ENCODE results near the gene MMP12. TPM values are rescaled to one million over a fixed set of nuclear protein-coding genes. Genes with fewer than 3 reads are reported as not detected.

MMP12 gene
- polyA plus RNA-seq, 1 of the 3 experiments (the other 2 are of a cell fraction): 2.0 TPM

- TF ChIP-seq, protein P1, sequence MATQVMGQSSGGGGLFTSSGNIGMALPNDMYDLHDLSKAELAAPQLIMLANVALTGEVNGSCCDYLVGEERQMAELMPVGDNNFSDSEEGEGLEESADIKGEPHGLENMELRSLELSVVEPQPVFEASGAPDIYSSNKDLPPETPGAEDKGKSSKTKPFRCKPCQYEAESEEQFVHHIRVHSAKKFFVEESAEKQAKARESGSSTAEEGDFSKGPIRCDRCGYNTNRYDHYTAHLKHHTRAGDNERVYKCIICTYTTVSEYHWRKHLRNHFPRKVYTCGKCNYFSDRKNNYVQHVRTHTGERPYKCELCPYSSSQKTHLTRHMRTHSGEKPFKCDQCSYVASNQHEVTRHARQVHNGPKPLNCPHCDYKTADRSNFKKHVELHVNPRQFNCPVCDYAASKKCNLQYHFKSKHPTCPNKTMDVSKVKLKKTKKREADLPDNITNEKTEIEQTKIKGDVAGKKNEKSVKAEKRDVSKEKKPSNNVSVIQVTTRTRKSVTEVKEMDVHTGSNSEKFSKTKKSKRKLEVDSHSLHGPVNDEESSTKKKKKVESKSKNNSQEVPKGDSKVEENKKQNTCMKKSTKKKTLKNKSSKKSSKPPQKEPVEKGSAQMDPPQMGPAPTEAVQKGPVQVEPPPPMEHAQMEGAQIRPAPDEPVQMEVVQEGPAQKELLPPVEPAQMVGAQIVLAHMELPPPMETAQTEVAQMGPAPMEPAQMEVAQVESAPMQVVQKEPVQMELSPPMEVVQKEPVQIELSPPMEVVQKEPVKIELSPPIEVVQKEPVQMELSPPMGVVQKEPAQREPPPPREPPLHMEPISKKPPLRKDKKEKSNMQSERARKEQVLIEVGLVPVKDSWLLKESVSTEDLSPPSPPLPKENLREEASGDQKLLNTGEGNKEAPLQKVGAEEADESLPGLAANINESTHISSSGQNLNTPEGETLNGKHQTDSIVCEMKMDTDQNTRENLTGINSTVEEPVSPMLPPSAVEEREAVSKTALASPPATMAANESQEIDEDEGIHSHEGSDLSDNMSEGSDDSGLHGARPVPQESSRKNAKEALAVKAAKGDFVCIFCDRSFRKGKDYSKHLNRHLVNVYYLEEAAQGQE (IDR thresholded peaks at IDR 0.05; ENCODE audit: low read depth, low read length): no peak
- TF ChIP-seq, protein P2, sequence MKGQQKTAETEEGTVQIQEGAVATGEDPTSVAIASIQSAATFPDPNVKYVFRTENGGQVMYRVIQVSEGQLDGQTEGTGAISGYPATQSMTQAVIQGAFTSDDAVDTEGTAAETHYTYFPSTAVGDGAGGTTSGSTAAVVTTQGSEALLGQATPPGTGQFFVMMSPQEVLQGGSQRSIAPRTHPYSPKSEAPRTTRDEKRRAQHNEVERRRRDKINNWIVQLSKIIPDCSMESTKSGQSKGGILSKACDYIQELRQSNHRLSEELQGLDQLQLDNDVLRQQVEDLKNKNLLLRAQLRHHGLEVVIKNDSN (IDR thresholded peaks at IDR 0.05; ENCODE audit: borderline replicate concordance, low read depth): no peak
- TF ChIP-seq TAF1 (IDR thresholded peaks at IDR 0.05; ENCODE audit: borderline replicate concordance, low read depth, low read length) (no peak), RCOR1 (IDR thresholded peaks at IDR 0.05; ENCODE audit: low read length) (no peak), CHD2 (IDR thresholded peaks at IDR 0.05; ENCODE audit: low read length, partially characterized antibody) (no peak), RXRA (IDR thresholded peaks at IDR 0.05; ENCODE audit: borderline replicate concordance, low read depth) (no peak)
Measured at GRCh38 chr11:102833731-102834130, 41.1 kb downstream of the MMP12 start (continued).

DNA sequence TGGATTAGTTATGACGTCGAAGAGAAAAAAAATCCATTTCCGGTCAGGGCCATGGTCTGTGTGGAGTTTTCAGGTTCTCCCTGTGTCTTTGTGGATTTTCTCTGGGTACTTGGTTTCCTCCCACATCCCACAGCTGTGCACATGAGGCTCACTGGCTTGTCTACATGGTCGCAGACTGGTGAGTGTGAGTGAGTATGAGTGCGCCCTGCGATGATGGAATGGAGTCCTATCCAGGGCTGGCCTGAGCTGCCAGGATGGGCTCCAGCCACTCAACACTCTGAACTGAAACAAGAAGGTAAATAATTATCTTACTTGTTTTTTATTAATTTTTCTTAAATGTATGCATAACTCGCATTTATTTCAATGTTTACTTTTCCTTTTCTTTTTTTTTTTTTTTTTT, 42.2 kb downstream of the MMP12 start:
- 71% methylated on average over 7 of the region's 7 CpGs for WGBS (ENCODE audit: low lambda C conversion rate)
- no peak overlapping the region for H3K4me3 ChIP-seq (ENCODE audit: low read depth in 2 of 2, low read length in 1 of 2)
- POLR2A ChIA-PET: no interaction called here
- H2AFZ ChIP-seq (ENCODE audit: low read depth): no peak overlapping the region
- H3K27ac ChIP-seq (ENCODE audit: low read depth in 2 of 2, low read length in 1 of 2): no peak overlapping the region
- H3K9me3 ChIP-seq: no peaks in the 10 kb centered on the region
- peaks cover 10% of the 10 kb centered on the region for H3F3A ChIP-seq (replicated peaks; ENCODE audit: insufficient read depth)
- no peaks in the 10 kb centered on the region for H3K79me2 ChIP-seq (ENCODE audit: insufficient read depth)
- H4K20me1 ChIP-seq (ENCODE audit: insufficient read depth): no peaks in the 10 kb centered on the region
- no peak overlapping the region for H3K9ac ChIP-seq
- no peaks in the 10 kb centered on the region for H3K9me2 ChIP-seq
- no peak for DNase-seq
- TF ChIP-seq ZBTB33 (IDR thresholded peaks at IDR 0.05; ENCODE audit: borderline replicate concordance, low read depth) (no peak), RCOR1 (IDR thresholded peaks at IDR 0.05; ENCODE audit: low read length) (no peak), JUND (IDR thresholded peaks at IDR 0.05) (no peak), IRF3 (IDR thresholded peaks at IDR 0.05; ENCODE audit: low read depth, low read length) (no peak), TAF1 (IDR thresholded peaks at IDR 0.05; ENCODE audit: borderline replicate concordance, low read depth, low read length) (no peak), EZH2phosphoT487 (IDR thresholded peaks at IDR 0.05; ENCODE audit: borderline replicate concordance, low read depth) (no peak), EP300 (IDR thresholded peaks at IDR 0.05; ENCODE audit: borderline replicate concordance in 1 of 2, low read depth in 1 of 2, low read length in 1 of 2) (no peak), FOXM1 (IDR thresholded peaks at IDR 0.05; ENCODE audit: low read depth) (no peak), SIN3A (IDR thresholded peaks at IDR 0.05; ENCODE audit: borderline replicate concordance, low read depth, low read length) (no peak), NFIC (IDR thresholded peaks at IDR 0.05; ENCODE audit: borderline replicate concordance) (no peak), MEF2A (IDR thresholded peaks at IDR 0.05; ENCODE audit: borderline replicate concordance, low read depth) (no peak)
- TF ChIP-seq, protein P3, sequence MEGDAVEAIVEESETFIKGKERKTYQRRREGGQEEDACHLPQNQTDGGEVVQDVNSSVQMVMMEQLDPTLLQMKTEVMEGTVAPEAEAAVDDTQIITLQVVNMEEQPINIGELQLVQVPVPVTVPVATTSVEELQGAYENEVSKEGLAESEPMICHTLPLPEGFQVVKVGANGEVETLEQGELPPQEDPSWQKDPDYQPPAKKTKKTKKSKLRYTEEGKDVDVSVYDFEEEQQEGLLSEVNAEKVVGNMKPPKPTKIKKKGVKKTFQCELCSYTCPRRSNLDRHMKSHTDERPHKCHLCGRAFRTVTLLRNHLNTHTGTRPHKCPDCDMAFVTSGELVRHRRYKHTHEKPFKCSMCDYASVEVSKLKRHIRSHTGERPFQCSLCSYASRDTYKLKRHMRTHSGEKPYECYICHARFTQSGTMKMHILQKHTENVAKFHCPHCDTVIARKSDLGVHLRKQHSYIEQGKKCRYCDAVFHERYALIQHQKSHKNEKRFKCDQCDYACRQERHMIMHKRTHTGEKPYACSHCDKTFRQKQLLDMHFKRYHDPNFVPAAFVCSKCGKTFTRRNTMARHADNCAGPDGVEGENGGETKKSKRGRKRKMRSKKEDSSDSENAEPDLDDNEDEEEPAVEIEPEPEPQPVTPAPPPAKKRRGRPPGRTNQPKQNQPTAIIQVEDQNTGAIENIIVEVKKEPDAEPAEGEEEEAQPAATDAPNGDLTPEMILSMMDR (IDR thresholded peaks at IDR 0.05): no peak
- no peaks in the 10 kb centered on the region for H3K36me3 ChIP-seq (replicated peaks in 1 of 2; ENCODE audit: control insufficient read depth in 1 of 2, insufficient read depth in 2 of 2, low read length in 1 of 2)
- H3K27me3 ChIP-seq (ENCODE audit: insufficient read depth): no peaks in the 10 kb centered on the region
- peaks cover 0 to 27% of the 10 kb centered on the region in 2 experiments; a peak in 3 of 4 replicates for H3K4me1 ChIP-seq (ENCODE audit: control insufficient read depth in 1 of 2, insufficient read depth in 2 of 2, low read depth in 1 of 2, low read length in 1 of 2)
- no peak overlapping the region for H3K4me2 ChIP-seq
- CTCF ChIA-PET: no interaction called here

Measured in SK-N-SH (cell line).